HEK293T (cell line): ENCODE measurements around the gene NGFR.

ENCODE experiments used
- ARNT ChIP-seq: fragments of 450-650 bp; IDR thresholded peaks from 2 replicates; pipeline ENCODE4 v1.6.1; 2017; ENCODE audit warnings: mild to moderate bottlenecking
- BHLHE40 ChIP-seq: fragments of 450-650 bp; IDR thresholded peaks from 2 replicates; pipeline ENCODE4 v1.6.1; 2016; ENCODE audit warnings: mild to moderate bottlenecking, moderate library complexity, borderline replicate concordance
- ELF4 ChIP-seq: fragments of 450-650 bp; IDR thresholded peaks from 2 replicates; pipeline ENCODE4 v1.6.1; 2017; ENCODE audit warnings: antibody characterized with exemption
- FOXA1 ChIP-seq: fragments of 450-650 bp; IDR thresholded peaks from 2 replicates; pipeline ENCODE4 v1.6.1; 2016; ENCODE audit warnings: mild to moderate bottlenecking
- FOXK2 ChIP-seq: fragments of 450-650 bp; IDR thresholded peaks from 2 replicates; pipeline ENCODE4 v1.6.1; 2016; ENCODE audit warnings: mild to moderate bottlenecking
- FOXM1 ChIP-seq: fragments of 450-650 bp; IDR thresholded peaks from 2 replicates; pipeline ENCODE4 v1.6.1; 2017; ENCODE audit warnings: mild to moderate bottlenecking, borderline replicate concordance
- HDGF ChIP-seq: fragments of 450-650 bp; IDR thresholded peaks from 2 replicates; pipeline ENCODE4 v1.6.1; 2017; ENCODE audit warnings: antibody characterized with exemption, borderline replicate concordance
- L3MBTL2 ChIP-seq: fragments of 450-650 bp; conservative IDR thresholded peaks from 2 replicates; pipeline ENCODE4 v1.6.1; 2016; ENCODE audit warnings: mild to moderate bottlenecking
- SP1 ChIP-seq: fragments of 450-650 bp; IDR thresholded peaks from 2 replicates; pipeline ENCODE4 v1.6.1; 2017
- SUZ12 ChIP-seq: fragments of 450-650 bp; IDR thresholded peaks from 2 replicates; pipeline ENCODE4 v1.6.1; 2016; ENCODE audit warnings: mild to moderate bottlenecking
- ZNF384 ChIP-seq: fragments of 450-650 bp; IDR thresholded peaks from 2 replicates; pipeline ENCODE4 v1.6.1; 2016

- TF ChIP-seq SP1 (no peak), FOXA1 (no peak), ZNF384 (no peak), BHLHE40 (no peak), FOXK2 (no peak), ARNT (no peak), SUZ12 (no peak), HDGF (no peak), ELF4 (no peak), L3MBTL2 (no peak), FOXM1 (no peak)
Observed at GRCh38 chr17:49548506-49549310, 53.6 kb downstream of the NGFR start.
